ENCODE measurements around the gene CLCN7.

Gene CLCN7

DNA sequence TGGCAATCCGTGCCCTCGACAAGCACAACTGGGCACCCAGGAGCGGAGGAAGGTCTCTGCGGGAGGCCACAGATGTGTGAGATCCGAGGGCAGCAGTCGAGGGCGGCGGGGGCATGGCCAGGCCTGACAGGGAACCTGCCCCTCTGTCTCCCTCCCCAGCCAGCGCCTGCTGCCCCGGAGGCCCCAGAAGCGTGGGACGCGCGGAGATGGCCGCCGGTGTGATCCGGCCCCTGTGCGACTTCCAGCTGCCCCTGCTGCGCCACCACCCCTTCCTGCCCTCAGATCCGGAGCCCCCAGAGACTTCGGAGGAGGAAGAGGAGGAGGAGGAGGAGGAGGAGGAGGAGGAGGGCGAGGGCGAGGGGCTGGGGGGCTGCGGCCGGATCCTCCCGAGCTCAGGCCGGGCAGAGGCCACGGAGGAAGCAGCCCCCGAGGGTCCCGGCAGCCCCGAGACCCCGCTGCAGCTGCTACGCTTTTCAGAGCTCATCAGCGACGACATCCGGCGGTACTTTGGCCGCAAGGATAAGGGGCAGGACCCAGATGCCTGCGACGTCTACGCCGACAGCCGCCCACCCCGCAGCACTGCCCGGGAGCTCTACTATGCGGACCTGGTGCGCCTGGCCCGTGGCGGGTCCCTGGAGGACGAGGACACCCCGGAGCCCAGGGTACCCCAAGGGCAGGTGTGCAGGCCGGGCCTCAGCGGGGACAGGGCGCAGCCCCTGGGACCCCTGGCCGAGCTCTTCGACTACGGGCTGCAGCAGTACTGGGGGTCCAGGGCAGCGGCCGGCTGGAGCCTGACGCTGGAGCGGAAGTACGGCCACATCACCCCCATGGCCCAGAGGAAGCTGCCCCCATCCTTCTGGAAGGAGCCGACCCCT is 42.2 kb downstream of the CLCN7 start:
- Histone ChIP-seq H3K9me3 (ENCODE audit: control insufficient read depth in 5 of 5, low read length in 5 of 5) (no peaks in the 10 kb centered on the region), H3K27ac (ENCODE audit: low read depth, low read length) (no peak overlapping the region), H3K9ac (ENCODE audit: low read length in 5 of 5) (peak overlapping the region in 1 of 5 donors; percentile 48), H3K4me3 (ENCODE audit: low read depth in 1 of 5, low read length in 5 of 5) (peak overlapping the region in 1 of 5 donors; percentile 44), H3K27me3 (ENCODE audit: control insufficient read depth in 5 of 5, insufficient read depth in 4 of 5, low read length in 5 of 5) (peaks cover 3 to 30% (median 23%) of the 10 kb centered on the region in 5 donors), H3K36me3 (ENCODE audit: control insufficient read depth in 5 of 5, insufficient read depth in 5 of 5, low read length in 5 of 5) (no peaks in the 10 kb centered on the region), H3K4me1 (ENCODE audit: control insufficient read depth in 5 of 5, insufficient read depth in 5 of 5, low read length in 5 of 5) (peaks cover 0 to 15% (median 4%) of the 10 kb centered on the region in 5 donors)

DNA sequence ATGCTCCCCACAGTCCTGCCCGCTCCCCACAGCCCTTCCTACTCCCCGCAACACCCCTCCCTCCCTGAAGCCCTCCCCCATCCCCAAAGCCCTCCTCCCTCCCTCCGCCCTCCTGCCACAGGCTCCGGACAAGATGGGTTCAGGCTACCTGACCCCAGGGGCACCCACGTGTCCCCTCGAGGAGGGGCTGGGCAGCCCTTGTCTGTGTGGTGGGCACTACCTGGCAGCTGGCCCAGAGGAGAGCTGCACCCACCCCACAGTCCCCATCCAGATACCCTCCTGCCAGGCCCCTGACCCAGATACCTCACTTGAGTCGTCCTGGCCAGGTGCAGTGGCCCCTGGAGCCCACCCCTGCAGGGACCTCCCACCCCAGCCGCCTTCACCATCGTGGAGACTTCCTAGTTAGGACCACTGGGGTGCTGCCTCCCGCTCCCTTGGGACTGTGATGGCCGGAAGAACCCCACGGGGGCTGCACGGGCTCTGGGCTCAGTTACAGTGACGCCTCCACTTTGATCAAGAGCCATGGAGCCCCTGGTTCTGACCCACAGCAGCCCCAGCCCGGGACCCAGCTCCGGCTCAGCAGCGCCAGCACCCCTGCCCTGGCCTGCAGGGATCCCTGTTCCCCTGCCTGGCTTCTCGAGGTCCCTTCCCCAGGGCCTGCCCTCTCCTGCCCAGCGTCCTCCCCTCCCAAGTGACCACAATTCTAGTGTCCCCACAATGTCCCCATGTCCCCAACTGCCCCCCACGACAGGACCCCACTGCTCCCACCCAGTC is 43.1 kb downstream of the CLCN7 start:
- Histone ChIP-seq H3K36me3 (ENCODE audit: control insufficient read depth in 5 of 5, insufficient read depth in 5 of 5, low read length in 5 of 5) (no peaks in the 10 kb centered on the region), H3K4me3 (ENCODE audit: low read depth in 1 of 5, low read length in 5 of 5) (peak overlapping the region in 1 of 5 donors; percentile 44), H3K27me3 (ENCODE audit: control insufficient read depth in 5 of 5, insufficient read depth in 4 of 5, low read length in 5 of 5) (peaks cover 3 to 30% (median 23%) of the 10 kb centered on the region in 5 donors), H3K4me1 (ENCODE audit: control insufficient read depth in 5 of 5, insufficient read depth in 5 of 5, low read length in 5 of 5) (peaks cover 0 to 15% (median 4%) of the 10 kb centered on the region in 5 donors), H3K9me3 (ENCODE audit: control insufficient read depth in 5 of 5, low read length in 5 of 5) (no peaks in the 10 kb centered on the region), H3K9ac (ENCODE audit: low read length in 5 of 5) (peak overlapping the region in 1 of 5 donors; percentile 48), H3K27ac (ENCODE audit: low read depth, low read length) (no peak overlapping the region)

DNA sequence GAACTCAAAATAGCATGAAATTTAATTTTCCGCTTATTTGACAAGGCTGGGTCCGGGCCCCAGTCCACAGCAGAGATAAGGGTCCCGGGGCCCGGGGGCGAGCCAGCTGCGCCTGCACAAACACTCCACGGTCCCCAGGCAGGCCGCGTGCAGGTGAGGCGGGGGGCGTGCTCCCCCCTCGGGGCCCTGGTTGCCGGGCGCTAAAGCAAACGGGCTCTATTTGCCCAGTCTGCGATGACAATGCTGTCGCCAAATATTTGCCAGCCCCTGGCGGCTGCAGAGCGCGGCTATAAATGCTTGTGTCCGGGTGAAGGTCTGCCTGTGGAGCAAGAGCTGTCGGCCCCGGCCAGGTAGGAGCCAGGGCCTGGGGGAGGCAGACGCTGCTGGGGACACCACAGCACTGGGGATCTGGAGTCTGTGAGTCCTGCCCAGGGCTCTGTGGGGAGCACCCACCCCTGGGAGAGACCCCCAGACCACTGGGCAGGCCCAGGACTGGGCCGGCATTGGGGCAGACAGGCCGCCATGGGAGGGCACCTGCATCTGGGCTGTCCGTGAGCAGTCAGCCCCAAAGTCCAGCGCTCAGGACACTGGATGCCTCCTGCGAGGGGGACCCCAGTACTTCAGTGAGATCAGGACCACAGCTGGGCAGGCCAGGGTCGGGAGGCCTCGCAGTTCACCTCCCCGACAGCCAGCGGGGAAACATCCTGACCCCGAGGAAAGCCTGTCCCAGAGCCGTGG is 43.9 kb downstream of the CLCN7 start, which contains the start of gene PERCC1:
TSS of gene PERCC1 (plus strand) at position 320 of the 738 bp plus-strand sequence. CDS start 1,516 bp downstream, outside the sequence.
- Histone ChIP-seq H3K27me3 (ENCODE audit: control insufficient read depth in 5 of 5, insufficient read depth in 4 of 5, low read length in 5 of 5) (peaks cover 3 to 30% (median 23%) of the 10 kb centered on the region in 5 donors), H3K27ac (ENCODE audit: low read depth, low read length) (no peak within 1 kb of the TSS), H3K9me3 (ENCODE audit: control insufficient read depth in 5 of 5, low read length in 5 of 5) (no peaks in the 10 kb centered on the region), H3K4me3 (ENCODE audit: low read depth in 1 of 5, low read length in 5 of 5) (no peak within 1 kb of the TSS), H3K36me3 (ENCODE audit: control insufficient read depth in 5 of 5, insufficient read depth in 5 of 5, low read length in 5 of 5) (no peaks in the 10 kb centered on the region), H3K9ac (ENCODE audit: low read length in 5 of 5) (peak within 1 kb of the TSS in 1 of 5 donors; percentile 48), H3K4me1 (ENCODE audit: control insufficient read depth in 5 of 5, insufficient read depth in 5 of 5, low read length in 5 of 5) (peaks cover 0 to 15% (median 4%) of the 10 kb centered on the region in 5 donors)

DNA sequence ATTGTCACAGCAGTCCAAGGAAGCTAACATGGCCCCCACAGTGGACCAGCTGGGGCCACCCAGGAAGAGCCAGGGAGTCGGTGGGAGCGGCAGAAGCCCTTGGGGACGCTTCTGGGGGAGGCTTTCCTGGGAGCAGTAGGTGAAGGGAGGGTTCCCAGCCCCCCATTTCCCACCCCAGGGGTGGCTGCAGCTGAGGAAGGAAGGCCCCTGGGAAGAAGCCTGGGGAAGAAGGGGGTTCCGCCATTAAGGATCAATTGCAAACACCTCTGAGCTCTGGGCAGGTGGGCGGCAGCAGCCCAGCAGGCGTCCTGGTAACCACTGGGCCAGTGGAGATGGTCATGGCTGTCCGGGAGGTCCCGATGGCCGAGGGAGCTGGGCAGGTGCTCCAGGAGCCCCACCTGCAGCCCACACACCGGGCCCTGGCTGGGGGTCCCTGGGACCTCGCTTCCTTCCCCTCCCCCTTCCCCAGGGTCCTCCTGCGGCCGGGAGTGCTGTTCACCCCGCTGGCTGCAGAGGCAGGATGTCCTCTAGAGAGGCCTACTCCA is 44.5 kb downstream of the CLCN7 start:
- H3K4me3 ChIP-seq (ENCODE audit: low read depth in 1 of 5, low read length in 5 of 5): no peak overlapping the region
- no peak overlapping the region for H3K9ac ChIP-seq (ENCODE audit: low read length in 5 of 5)
- peaks cover 3 to 30% (median 23%) of the 10 kb centered on the region in 5 donors for H3K27me3 ChIP-seq (ENCODE audit: control insufficient read depth in 5 of 5, insufficient read depth in 4 of 5, low read length in 5 of 5)
- no peaks in the 10 kb centered on the region for H3K9me3 ChIP-seq (ENCODE audit: control insufficient read depth in 5 of 5, low read length in 5 of 5)
- no peaks in the 10 kb centered on the region for H3K36me3 ChIP-seq (ENCODE audit: control insufficient read depth in 5 of 5, insufficient read depth in 5 of 5, low read length in 5 of 5)
- peaks cover 0 to 15% (median 4%) of the 10 kb centered on the region in 5 donors for H3K4me1 ChIP-seq (ENCODE audit: control insufficient read depth in 5 of 5, insufficient read depth in 5 of 5, low read length in 5 of 5)
- H3K27ac ChIP-seq (ENCODE audit: low read depth, low read length): no peak overlapping the region

DNA sequence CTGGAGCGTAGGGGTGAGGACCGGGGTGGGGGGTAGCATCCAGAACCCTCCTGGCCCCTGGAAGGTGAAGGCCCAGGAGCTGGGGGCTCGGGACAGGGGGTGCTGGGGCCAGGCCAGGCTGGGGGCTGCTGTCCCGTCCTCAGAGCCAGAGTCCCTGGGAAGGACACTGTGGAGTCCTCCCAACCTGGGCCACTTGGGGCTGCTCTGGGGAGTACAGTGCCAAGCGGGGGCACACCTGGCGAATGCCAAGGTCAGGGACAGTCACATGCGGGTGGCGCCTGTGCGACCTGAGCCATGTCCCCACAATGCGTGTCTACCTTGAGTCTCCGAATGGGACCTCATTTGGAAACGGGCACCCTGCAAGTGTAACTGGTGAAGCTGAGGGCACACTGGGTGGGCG is 45.2 kb downstream of the CLCN7 start:
- no peak overlapping the region for H3K9ac ChIP-seq (ENCODE audit: low read length in 5 of 5)
- H3K27me3 ChIP-seq (ENCODE audit: control insufficient read depth in 5 of 5, insufficient read depth in 4 of 5, low read length in 5 of 5): peaks cover 3 to 30% (median 23%) of the 10 kb centered on the region in 5 donors
- H3K9me3 ChIP-seq (ENCODE audit: control insufficient read depth in 5 of 5, low read length in 5 of 5): no peaks in the 10 kb centered on the region

DNA sequence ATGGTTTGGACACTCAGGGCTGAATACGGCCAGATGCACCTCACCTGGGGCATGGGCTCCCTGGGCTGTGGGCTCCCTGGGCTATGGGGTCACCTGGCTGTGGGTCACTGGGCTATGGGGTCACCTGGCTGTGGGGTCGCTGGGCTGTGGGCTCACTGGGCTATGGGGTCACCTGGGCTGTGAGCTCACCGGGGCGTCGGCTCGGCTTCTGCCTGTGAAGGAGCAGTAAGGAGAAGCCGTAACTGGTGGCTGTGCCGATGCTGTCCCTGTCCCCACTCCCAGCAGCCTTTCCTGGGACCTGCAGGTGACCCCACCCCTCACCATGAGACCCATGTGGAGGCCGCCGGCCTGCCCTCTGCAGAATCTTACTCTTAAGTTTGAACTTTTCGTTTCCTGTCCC is 45.8 kb downstream of the CLCN7 start:
- H3K36me3 ChIP-seq (ENCODE audit: control insufficient read depth in 5 of 5, insufficient read depth in 5 of 5, low read length in 5 of 5): no peaks in the 10 kb centered on the region
- H3K27ac ChIP-seq (ENCODE audit: low read depth, low read length): no peak overlapping the region
- no peaks in the 10 kb centered on the region for H3K9me3 ChIP-seq (ENCODE audit: control insufficient read depth in 5 of 5, low read length in 5 of 5)
- no peak overlapping the region for H3K9ac ChIP-seq (ENCODE audit: low read length in 5 of 5)
- H3K4me1 ChIP-seq (ENCODE audit: control insufficient read depth in 5 of 5, insufficient read depth in 5 of 5, low read length in 5 of 5): peaks cover 0 to 15% (median 4%) of the 10 kb centered on the region in 5 donors
- peaks cover 3 to 30% (median 23%) of the 10 kb centered on the region in 5 donors for H3K27me3 ChIP-seq (ENCODE audit: control insufficient read depth in 5 of 5, insufficient read depth in 4 of 5, low read length in 5 of 5)
- H3K4me3 ChIP-seq (ENCODE audit: low read depth in 1 of 5, low read length in 5 of 5): no peak overlapping the region

More for the DNA sequence above, 45.2 kb downstream of the CLCN7 start:
- H3K4me3 ChIP-seq (ENCODE audit: low read depth in 1 of 5, low read length in 5 of 5): no peak overlapping the region
- no peak overlapping the region for H3K27ac ChIP-seq (ENCODE audit: low read depth, low read length)
- H3K36me3 ChIP-seq (ENCODE audit: control insufficient read depth in 5 of 5, insufficient read depth in 5 of 5, low read length in 5 of 5): no peaks in the 10 kb centered on the region
- peaks cover 0 to 15% (median 4%) of the 10 kb centered on the region in 5 donors for H3K4me1 ChIP-seq (ENCODE audit: control insufficient read depth in 5 of 5, insufficient read depth in 5 of 5, low read length in 5 of 5)

DNA sequence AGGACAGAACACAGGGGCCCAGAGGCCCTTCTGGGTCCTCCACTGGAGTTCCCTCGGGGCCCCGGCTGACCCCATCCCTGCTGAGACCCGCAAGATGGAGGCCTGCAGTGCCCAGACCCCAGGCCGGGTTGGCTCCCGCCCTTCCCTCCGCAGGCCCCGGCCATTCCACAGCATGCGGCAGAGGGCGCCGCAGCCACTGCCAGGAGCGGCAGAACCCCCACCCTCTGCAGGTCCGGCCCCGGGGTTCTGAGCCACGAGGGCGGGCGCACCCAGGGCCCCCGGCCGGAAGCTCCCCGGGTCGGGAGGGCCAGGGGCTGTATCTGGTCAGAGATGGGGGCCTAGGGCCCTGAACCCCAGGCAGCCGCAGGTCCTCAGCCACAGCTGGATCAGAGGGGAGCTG is 46.3 kb downstream of the CLCN7 start:
- H3K27me3 ChIP-seq (ENCODE audit: control insufficient read depth in 5 of 5, insufficient read depth in 4 of 5, low read length in 5 of 5): peaks cover 3 to 26% (median 22%) of the 10 kb centered on the region in 5 donors
- H3K4me1 ChIP-seq (ENCODE audit: control insufficient read depth in 5 of 5, insufficient read depth in 5 of 5, low read length in 5 of 5): peaks cover 0 to 15% (median 4%) of the 10 kb centered on the region in 5 donors
- peak overlapping the region in 1 of 5 donors; percentile 39 for H3K9ac ChIP-seq (ENCODE audit: low read length in 5 of 5)
- no peaks in the 10 kb centered on the region for H3K9me3 ChIP-seq (ENCODE audit: control insufficient read depth in 5 of 5, low read length in 5 of 5)
- peak overlapping the region in 2 of 5 donors; percentile 21 to 48 for H3K4me3 ChIP-seq (ENCODE audit: low read depth in 1 of 5, low read length in 5 of 5)
- H3K36me3 ChIP-seq (ENCODE audit: control insufficient read depth in 5 of 5, insufficient read depth in 5 of 5, low read length in 5 of 5): no peaks in the 10 kb centered on the region
- H3K27ac ChIP-seq (ENCODE audit: low read depth, low read length): no peak overlapping the region

DNA sequence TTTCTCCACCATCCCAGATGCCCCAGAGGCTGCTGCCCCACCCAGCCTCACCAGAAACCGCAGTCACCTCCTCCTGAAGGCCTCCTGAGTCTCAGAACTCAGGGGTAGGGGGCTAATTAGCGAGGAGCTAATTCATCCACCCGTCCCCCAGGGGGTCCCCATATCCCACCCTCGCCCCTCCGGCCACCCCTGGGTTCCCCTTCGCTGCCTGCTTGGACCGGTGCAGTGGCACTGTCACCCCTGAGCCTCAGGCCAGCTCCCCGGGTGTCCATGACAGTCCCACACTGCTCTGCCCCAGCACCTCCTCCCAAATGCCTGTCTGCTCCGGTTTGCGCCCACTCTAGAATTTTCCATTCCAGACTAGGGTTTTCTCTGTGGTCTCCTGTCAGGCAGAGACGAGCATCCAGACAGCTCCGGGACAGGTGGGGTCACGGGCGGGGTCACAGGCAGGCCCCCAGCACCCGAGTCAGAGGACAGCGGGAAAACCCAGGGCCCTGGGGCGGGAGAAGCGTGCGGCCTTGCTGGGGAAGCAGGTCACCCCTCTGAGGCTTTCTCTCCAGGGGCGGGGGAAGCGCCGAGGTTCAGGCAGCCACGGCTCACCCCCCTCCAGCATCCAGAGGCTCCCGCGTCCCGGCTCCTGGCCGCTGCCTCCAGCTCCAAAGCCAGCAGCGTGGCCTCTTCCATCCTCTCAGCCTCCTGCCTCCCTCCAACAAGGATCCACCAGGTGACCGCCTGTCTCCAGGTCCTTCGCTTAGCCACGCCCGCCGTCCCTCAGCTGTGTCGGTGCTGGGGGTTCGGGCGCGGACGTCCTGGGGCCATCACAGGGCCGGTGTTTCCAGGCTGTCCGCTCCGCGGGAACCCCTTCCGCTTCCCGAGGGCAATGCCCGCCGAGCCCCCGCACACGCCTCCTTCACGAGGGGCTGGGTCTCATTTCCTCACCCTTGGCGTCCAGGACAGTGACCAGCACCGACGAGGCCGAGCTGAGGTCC is 47.1 kb downstream of the CLCN7 start:
- H3K4me1 ChIP-seq (ENCODE audit: control insufficient read depth in 5 of 5, insufficient read depth in 5 of 5, low read length in 5 of 5): peaks cover 0 to 9% (median 4%) of the 10 kb centered on the region in 5 donors
- H3K27ac ChIP-seq (ENCODE audit: low read depth, low read length): no peak overlapping the region
- no peaks in the 10 kb centered on the region for H3K9me3 ChIP-seq (ENCODE audit: control insufficient read depth in 5 of 5, low read length in 5 of 5)
- peak overlapping the region in 3 of 5 donors; percentile 21 to 48 (median 33) for H3K4me3 ChIP-seq (ENCODE audit: low read depth in 1 of 5, low read length in 5 of 5)
- peaks cover 3 to 24% (median 16%) of the 10 kb centered on the region in 5 donors for H3K27me3 ChIP-seq (ENCODE audit: control insufficient read depth in 5 of 5, insufficient read depth in 4 of 5, low read length in 5 of 5)
- no peaks in the 10 kb centered on the region for H3K36me3 ChIP-seq (ENCODE audit: control insufficient read depth in 5 of 5, insufficient read depth in 5 of 5, low read length in 5 of 5)
- H3K9ac ChIP-seq (ENCODE audit: low read length in 5 of 5): peak overlapping the region in 1 of 5 donors; percentile 39
